ENCODE measurements around the gene CACNB4. TPM values are rescaled to one million over a fixed set of nuclear protein-coding genes. Genes with fewer than 3 reads are reported as not detected.

Gene CACNB4
- total RNA-seq, 1 donor from 2014 or later: 3.7 TPM

GRCh38 chr2:151793123-151793522 lies 305.7 kb downstream of the CACNB4 start:
- DNase-seq (ENCODE audit: low spot score in 2 of 2): no peak
- Histone ChIP-seq H3K4me3 (no peak overlapping the region), H3K9me3 (no peaks in the 10 kb centered on the region), H3K27ac (no peak overlapping the region), H3K36me3 (peaks cover 3 to 23% of the 10 kb centered on the region in 2 donors), H3K27me3 (no peaks in the 10 kb centered on the region), H3K4me1 (no peaks in the 10 kb centered on the region)
- intact Hi-C loops (cut with DNase I): no loop called here
- TF ChIP-seq CTCF (IDR thresholded peaks at IDR 0.05): no peak

- H3K36me3 ChIP-seq: peaks cover 3 to 23% of the 10 kb centered on the region in 2 donors
- no peak overlapping the region for H3K4me3 ChIP-seq
- H3K27me3 ChIP-seq: no peaks in the 10 kb centered on the region
- no peaks in the 10 kb centered on the region for H3K4me1 ChIP-seq
- H3K27ac ChIP-seq: no peak overlapping the region
- no peaks in the 10 kb centered on the region for H3K9me3 ChIP-seq
- TF ChIP-seq CTCF (IDR thresholded peaks at IDR 0.05): no peak
- DNase-seq (ENCODE audit: low spot score in 2 of 2): no peak
- intact Hi-C loops (cut with DNase I): no loop called here
These were observed 306.3 kb downstream of the CACNB4 start for GRCh38 chr2:151792589-151792988.

GRCh38 chr2:151791545-151791944 lies 307.3 kb downstream of the CACNB4 start:
- intact Hi-C loops (cut with DNase I): no loop called here
- no peak for DNase-seq (ENCODE audit: low spot score in 2 of 2)
- no peaks in the 10 kb centered on the region for H3K4me1 ChIP-seq
- H3K4me3 ChIP-seq: no peak overlapping the region
- H3K27ac ChIP-seq: no peak overlapping the region
- no peaks in the 10 kb centered on the region for H3K27me3 ChIP-seq
- no peak for TF ChIP-seq CTCF (IDR thresholded peaks at IDR 0.05)
- H3K9me3 ChIP-seq: no peaks in the 10 kb centered on the region
- H3K36me3 ChIP-seq: peaks cover 3 to 23% of the 10 kb centered on the region in 2 donors

GRCh38 chr2:151790689-151791088 lies 308.2 kb downstream of the CACNB4 start:
- TF ChIP-seq CTCF (IDR thresholded peaks at IDR 0.05): no peak
- Histone ChIP-seq H3K4me3 (no peak overlapping the region), H3K27ac (no peak overlapping the region), H3K36me3 (peaks cover 8 to 27% of the 10 kb centered on the region in 2 donors), H3K4me1 (no peaks in the 10 kb centered on the region), H3K27me3 (no peaks in the 10 kb centered on the region), H3K9me3 (no peaks in the 10 kb centered on the region)
- no peak for DNase-seq (ENCODE audit: low spot score in 2 of 2)
- intact Hi-C loops (cut with DNase I): no loop called here

GRCh38 chr2:151789055-151789834 lies 309.6 kb downstream of the CACNB4 start:
- intact Hi-C loops (cut with DNase I): no loop called here
- DNase-seq (ENCODE audit: low spot score in 2 of 2): no peak
- Histone ChIP-seq H3K4me1 (no peaks in the 10 kb centered on the region), H3K4me3 (no peak overlapping the region), H3K27ac (no peak overlapping the region), H3K36me3 (peaks cover 15 to 36% of the 10 kb centered on the region in 2 donors), H3K9me3 (no peaks in the 10 kb centered on the region), H3K27me3 (no peaks in the 10 kb centered on the region)
- TF ChIP-seq CTCF (IDR thresholded peaks at IDR 0.05): no peak
